GM23338 (cell line): ENCODE measurements around the gene THSD1.
"Not testable (repeated sequence)": the region's sequence is repeated elsewhere in the genome, so short reads cannot be mapped to it uniquely, and the experiment has no call there.

ENCODE experiments used
- CREB1 ChIP-seq: fragments of 250-450 bp; sonication (Bioruptor Pico); IDR thresholded peaks from 2 replicates; pipeline ENCODE4 v1.5.0; 2020; ENCODE audit warnings: low read depth, mild to moderate bottlenecking, moderate library complexity
- EZH2 ChIP-seq: fragments of 200-600 bp; sonication (generic); IDR thresholded peaks from one replicate; pipeline ENCODE4 v1.8.0; 2017; ENCODE audit warnings: antibody characterized with exemption, mild to moderate bottlenecking, low read depth; ENCODE audit not compliant: unreplicated experiment
- EZH2phosphoT487 ChIP-seq: fragments of 200-600 bp; sonication (generic); IDR thresholded peaks from one replicate; pipeline ENCODE4 v1.8.1; 2018; ENCODE audit warnings: antibody characterized with exemption; ENCODE audit not compliant: unreplicated experiment
- JUNB ChIP-seq: IDR thresholded peaks from one replicate; pipeline ENCODE4 v1.6.1; 2016; ENCODE audit warnings: antibody characterized with exemption; ENCODE audit not compliant: unreplicated experiment
- NANOG ChIP-seq: IDR thresholded peaks from 2 replicates; pipeline ENCODE4 v1.6.1; 2016; ENCODE audit warnings: antibody characterized with exemption, borderline replicate concordance
- POLR2AphosphoS5 ChIP-seq: IDR thresholded peaks from 2 replicates; pipeline ENCODE4 v1.6.1; 2016; ENCODE audit warnings: antibody characterized with exemption, low read depth
- STAT1 ChIP-seq: IDR thresholded peaks from one replicate; pipeline ENCODE4 v1.6.1; 2016; ENCODE audit warnings: antibody characterized with exemption; ENCODE audit not compliant: unreplicated experiment
- ZNF114 ChIP-seq: fragments of 250-450 bp; sonication (Bioruptor Pico); IDR thresholded peaks from 2 replicates; pipeline ENCODE4 v1.5.0; 2020; ENCODE audit warnings: mild to moderate bottlenecking, moderate library complexity
- ZNF331 ChIP-seq: fragments of 250-450 bp; sonication (Bioruptor Pico); IDR thresholded peaks from 2 replicates; pipeline ENCODE4 v1.5.0; 2020; ENCODE audit warnings: low read depth, mild to moderate bottlenecking, moderate library complexity
- TF ChIP-seq, protein P1 (sequence below), 2 experiments: fragments of 200-600 bp in 1 of 2; sonication (generic) in 1 of 2; conservative IDR thresholded peaks; 2 replicates each; pipeline versions ENCODE4 v1.5.1 to v1.6.1; 2016 to 2017; ENCODE audit warnings: antibody characterized with exemption in 2 of 2, low read depth in 2 of 2, mild to moderate bottlenecking in 2 of 2, moderate library complexity in 1 of 2
- TF ChIP-seq, protein P2 (sequence below): IDR thresholded peaks from one replicate; pipeline ENCODE4 v1.6.1; 2018; ENCODE audit warnings: antibody characterized with exemption; ENCODE audit not compliant: unreplicated experiment
- TF ChIP-seq, protein P3 (sequence below): IDR thresholded peaks from 2 replicates; pipeline ENCODE4 v1.6.1; 2016; ENCODE audit warnings: antibody characterized with exemption

DNA sequence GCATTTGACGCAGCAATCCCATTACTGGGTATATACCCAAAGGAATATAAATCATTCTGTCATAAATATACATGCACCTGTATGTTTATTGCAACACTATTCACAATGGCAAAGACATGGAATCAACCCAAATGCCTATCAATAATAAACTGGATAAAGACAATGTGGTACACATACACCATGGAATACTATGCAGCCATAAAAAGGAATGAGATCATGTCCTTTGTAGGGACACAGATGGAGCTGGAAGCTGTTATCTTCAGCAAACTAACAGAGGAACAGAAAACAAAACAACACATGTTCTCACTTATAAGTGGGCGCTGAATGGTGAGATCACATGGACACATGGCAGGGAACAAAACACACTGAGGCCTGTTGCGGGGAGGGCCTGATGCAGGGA is 63.8 kb downstream of the THSD1 start:
- TF ChIP-seq, protein P1, sequence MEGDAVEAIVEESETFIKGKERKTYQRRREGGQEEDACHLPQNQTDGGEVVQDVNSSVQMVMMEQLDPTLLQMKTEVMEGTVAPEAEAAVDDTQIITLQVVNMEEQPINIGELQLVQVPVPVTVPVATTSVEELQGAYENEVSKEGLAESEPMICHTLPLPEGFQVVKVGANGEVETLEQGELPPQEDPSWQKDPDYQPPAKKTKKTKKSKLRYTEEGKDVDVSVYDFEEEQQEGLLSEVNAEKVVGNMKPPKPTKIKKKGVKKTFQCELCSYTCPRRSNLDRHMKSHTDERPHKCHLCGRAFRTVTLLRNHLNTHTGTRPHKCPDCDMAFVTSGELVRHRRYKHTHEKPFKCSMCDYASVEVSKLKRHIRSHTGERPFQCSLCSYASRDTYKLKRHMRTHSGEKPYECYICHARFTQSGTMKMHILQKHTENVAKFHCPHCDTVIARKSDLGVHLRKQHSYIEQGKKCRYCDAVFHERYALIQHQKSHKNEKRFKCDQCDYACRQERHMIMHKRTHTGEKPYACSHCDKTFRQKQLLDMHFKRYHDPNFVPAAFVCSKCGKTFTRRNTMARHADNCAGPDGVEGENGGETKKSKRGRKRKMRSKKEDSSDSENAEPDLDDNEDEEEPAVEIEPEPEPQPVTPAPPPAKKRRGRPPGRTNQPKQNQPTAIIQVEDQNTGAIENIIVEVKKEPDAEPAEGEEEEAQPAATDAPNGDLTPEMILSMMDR (conservative IDR thresholded peaks at IDR 0.05; ENCODE audit: low read depth in 2 of 2): not testable (repeated sequence)
- TF ChIP-seq CREB1 (CRISPR knock-in tag); ZNF331 (CRISPR knock-in tag); EZH2; POLR2AphosphoS5; EZH2phosphoT487; NANOG; ZNF114; JUNB; STAT1: not testable (repeated sequence)
- TF ChIP-seq, protein P2, sequence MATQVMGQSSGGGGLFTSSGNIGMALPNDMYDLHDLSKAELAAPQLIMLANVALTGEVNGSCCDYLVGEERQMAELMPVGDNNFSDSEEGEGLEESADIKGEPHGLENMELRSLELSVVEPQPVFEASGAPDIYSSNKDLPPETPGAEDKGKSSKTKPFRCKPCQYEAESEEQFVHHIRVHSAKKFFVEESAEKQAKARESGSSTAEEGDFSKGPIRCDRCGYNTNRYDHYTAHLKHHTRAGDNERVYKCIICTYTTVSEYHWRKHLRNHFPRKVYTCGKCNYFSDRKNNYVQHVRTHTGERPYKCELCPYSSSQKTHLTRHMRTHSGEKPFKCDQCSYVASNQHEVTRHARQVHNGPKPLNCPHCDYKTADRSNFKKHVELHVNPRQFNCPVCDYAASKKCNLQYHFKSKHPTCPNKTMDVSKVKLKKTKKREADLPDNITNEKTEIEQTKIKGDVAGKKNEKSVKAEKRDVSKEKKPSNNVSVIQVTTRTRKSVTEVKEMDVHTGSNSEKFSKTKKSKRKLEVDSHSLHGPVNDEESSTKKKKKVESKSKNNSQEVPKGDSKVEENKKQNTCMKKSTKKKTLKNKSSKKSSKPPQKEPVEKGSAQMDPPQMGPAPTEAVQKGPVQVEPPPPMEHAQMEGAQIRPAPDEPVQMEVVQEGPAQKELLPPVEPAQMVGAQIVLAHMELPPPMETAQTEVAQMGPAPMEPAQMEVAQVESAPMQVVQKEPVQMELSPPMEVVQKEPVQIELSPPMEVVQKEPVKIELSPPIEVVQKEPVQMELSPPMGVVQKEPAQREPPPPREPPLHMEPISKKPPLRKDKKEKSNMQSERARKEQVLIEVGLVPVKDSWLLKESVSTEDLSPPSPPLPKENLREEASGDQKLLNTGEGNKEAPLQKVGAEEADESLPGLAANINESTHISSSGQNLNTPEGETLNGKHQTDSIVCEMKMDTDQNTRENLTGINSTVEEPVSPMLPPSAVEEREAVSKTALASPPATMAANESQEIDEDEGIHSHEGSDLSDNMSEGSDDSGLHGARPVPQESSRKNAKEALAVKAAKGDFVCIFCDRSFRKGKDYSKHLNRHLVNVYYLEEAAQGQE: not testable (repeated sequence)
- TF ChIP-seq, protein P3, sequence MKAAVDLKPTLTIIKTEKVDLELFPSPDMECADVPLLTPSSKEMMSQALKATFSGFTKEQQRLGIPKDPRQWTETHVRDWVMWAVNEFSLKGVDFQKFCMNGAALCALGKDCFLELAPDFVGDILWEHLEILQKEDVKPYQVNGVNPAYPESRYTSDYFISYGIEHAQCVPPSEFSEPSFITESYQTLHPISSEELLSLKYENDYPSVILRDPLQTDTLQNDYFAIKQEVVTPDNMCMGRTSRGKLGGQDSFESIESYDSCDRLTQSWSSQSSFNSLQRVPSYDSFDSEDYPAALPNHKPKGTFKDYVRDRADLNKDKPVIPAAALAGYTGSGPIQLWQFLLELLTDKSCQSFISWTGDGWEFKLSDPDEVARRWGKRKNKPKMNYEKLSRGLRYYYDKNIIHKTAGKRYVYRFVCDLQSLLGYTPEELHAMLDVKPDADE: not testable (repeated sequence)
